ENCODE data around the gene SLC47A2.

Gene SLC47A2

DNA sequence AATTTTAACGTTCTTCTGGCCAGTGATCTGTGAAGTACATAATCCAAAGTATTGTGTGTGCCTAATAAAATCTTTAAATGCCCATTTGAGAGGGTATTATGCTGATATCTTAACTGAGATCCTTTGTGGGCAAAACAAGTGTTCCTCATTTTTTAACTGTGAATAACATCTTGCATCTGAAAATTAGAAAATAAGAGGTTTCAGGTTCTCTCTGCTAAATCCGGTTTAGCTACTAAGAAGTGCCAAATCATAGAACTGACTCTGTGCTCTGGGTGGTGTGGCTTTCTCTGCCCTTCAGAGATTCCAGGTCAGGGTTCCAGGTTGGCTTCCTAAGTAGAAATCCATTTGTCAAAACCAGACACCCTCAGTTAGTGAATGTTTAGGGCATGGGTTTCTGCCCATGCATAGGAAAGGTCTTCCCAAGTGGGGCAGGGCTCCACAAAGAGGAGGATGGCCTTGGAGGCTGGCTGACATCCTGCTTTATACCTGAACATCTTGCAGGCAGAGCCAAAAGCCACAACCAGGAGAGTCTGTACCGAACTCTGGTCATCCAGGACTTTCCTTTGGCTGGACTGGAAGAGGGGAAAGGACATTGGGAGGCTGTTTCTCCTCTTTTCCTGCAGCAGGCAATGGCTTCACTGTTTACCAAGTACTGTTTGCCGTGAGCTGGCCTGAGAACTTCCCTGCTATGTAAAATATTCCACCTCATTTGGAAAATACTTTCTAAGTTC is 59.4 kb downstream of the SLC47A2 start:
- Histone ChIP-seq H3K18ac (ENCODE audit: low read depth in 1 of 2, low read length in 2 of 2) (no peak overlapping the region), H2AFZ (ENCODE audit: low read depth, low read length) (no peak overlapping the region), H3K4me2 (ENCODE audit: low read length, poor library complexity, severe bottlenecking) (no peak overlapping the region), H3K9ac (ENCODE audit: low read length) (no peak overlapping the region), H2AK5ac (ENCODE audit: low read length, severe bottlenecking) (no peak overlapping the region), H3K4me1 (ENCODE audit: control insufficient read depth, insufficient read depth, low read depth, low read length) (no peaks in the 10 kb centered on the region), H4K8ac (ENCODE audit: low read length) (no peak overlapping the region), H3K79me1 (replicated peaks; ENCODE audit: low read length, poor library complexity, severe bottlenecking) (peaks cover 19% of the 10 kb centered on the region), H3K23ac (ENCODE audit: low read length in 2 of 2) (no peak overlapping the region), H2BK5ac (ENCODE audit: low read depth, low read length, poor library complexity, severe bottlenecking) (no peak overlapping the region), H3K36me3 (ENCODE audit: control insufficient read depth in 1 of 2, insufficient read depth in 2 of 2, low read depth in 1 of 2, low read length in 2 of 2) (peaks cover 19 to 53% of the 10 kb centered on the region in 2 experiments), H3K4me3 (ENCODE audit: insufficient read depth in 1 of 2, low read depth in 1 of 2, low read length in 2 of 2) (no peak overlapping the region), H3K4ac (ENCODE audit: low read depth in 1 of 2, low read length in 2 of 2) (no peak overlapping the region), H2BK12ac (ENCODE audit: low read length in 2 of 2) (no peak overlapping the region), H4K91ac (ENCODE audit: low read length) (no peak overlapping the region), H3K27ac (ENCODE audit: low read length, poor library complexity, severe bottlenecking) (no peak overlapping the region), H3K27me3 (ENCODE audit: control insufficient read depth in 1 of 2, insufficient read depth in 1 of 2, low read length in 2 of 2) (no peaks in the 10 kb centered on the region), H2BK120ac (ENCODE audit: low read depth, low read length) (no peak overlapping the region), H3K9me3 (ENCODE audit: control insufficient read depth, low read length) (no peaks in the 10 kb centered on the region), H2BK15ac (ENCODE audit: low read depth, poor library complexity, severe bottlenecking) (no peak overlapping the region), H3K14ac (ENCODE audit: low read length in 2 of 2) (no peak overlapping the region)
- no peak for DNase-seq
- 96% methylated on average over 3 of the region's 4 CpGs for WGBS

DNA sequence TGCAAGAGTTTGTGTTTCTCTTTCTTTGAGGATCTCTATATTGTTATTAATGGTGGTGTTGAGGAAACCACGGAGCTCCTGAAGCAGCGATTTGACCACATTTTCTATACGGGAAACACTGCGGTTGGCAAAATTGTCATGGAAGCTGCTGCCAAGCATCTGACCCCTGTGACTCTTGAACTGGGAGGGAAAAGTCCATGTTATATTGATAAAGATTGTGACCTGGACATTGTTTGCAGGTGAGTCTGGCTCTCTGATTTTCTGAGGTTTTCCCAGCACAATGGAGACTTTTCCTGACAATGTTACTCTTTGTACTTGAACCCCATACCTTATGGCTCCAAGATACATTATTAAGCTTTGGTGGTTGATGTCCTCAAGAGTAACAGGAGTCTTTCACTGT is 60.0 kb downstream of the SLC47A2 start:
- H3K18ac ChIP-seq (ENCODE audit: low read depth in 1 of 2, low read length in 2 of 2), result no peak overlapping the region
- DNase-seq, result no peak
- no peak overlapping the region for H4K91ac ChIP-seq (ENCODE audit: low read length)
- no peaks in the 10 kb centered on the region for H3K9me3 ChIP-seq (ENCODE audit: control insufficient read depth, low read length)
- no peak overlapping the region for H3K9ac ChIP-seq (ENCODE audit: low read length)
- H3K79me1 ChIP-seq (replicated peaks; ENCODE audit: low read length, poor library complexity, severe bottlenecking), result peaks cover 22% of the 10 kb centered on the region
- no peak overlapping the region for H3K27ac ChIP-seq (ENCODE audit: low read length, poor library complexity, severe bottlenecking)
- no peak overlapping the region for H2AFZ ChIP-seq (ENCODE audit: low read depth, low read length)
- no peaks in the 10 kb centered on the region for H3K4me1 ChIP-seq (ENCODE audit: control insufficient read depth, insufficient read depth, low read depth, low read length)
- no peak overlapping the region for H3K14ac ChIP-seq (ENCODE audit: low read length in 2 of 2)
- no peaks in the 10 kb centered on the region for H3K27me3 ChIP-seq (ENCODE audit: control insufficient read depth in 1 of 2, insufficient read depth in 1 of 2, low read length in 2 of 2)
- H2BK120ac ChIP-seq (ENCODE audit: low read depth, low read length), result no peak overlapping the region
- no peak overlapping the region for H3K4ac ChIP-seq (ENCODE audit: low read depth in 1 of 2, low read length in 2 of 2)
- no peak overlapping the region for H2BK15ac ChIP-seq (ENCODE audit: low read depth, poor library complexity, severe bottlenecking)
- H2AK5ac ChIP-seq (ENCODE audit: low read length, severe bottlenecking), result no peak overlapping the region
- peaks cover 19 to 47% of the 10 kb centered on the region in 2 experiments for H3K36me3 ChIP-seq (ENCODE audit: control insufficient read depth in 1 of 2, insufficient read depth in 2 of 2, low read depth in 1 of 2, low read length in 2 of 2)
- H2BK12ac ChIP-seq (ENCODE audit: low read length in 2 of 2), result no peak overlapping the region
- no peak overlapping the region for H3K23ac ChIP-seq (ENCODE audit: low read length in 2 of 2)
- WGBS, result 98% methylated on average over 4 of the region's 4 CpGs
- H3K4me3 ChIP-seq (ENCODE audit: insufficient read depth in 1 of 2, low read depth in 1 of 2, low read length in 2 of 2), result no peak overlapping the region
- H2BK5ac ChIP-seq (ENCODE audit: low read depth, low read length, poor library complexity, severe bottlenecking), result no peak overlapping the region
- H4K8ac ChIP-seq (ENCODE audit: low read length), result no peak overlapping the region
- no peak overlapping the region for H3K4me2 ChIP-seq (ENCODE audit: low read length, poor library complexity, severe bottlenecking)

DNA sequence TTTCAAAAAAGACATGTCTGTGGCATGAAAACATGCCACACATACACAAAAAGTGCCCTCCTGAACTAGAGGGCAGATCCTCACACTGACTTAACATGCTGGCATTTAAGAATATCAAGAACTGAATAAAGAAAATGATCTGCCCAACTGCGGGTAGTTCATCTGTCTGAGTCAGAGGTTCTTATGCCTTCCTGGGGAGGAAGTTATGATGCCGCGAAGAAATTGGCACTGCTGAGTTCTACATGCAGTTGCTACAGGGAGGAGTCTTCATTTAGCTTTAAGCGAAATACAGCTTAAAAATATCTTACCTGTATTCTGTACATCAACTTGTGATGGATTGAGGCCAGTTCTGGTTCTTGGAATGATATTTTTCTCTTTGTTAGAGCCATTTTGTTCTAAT is 61.5 kb downstream of the SLC47A2 start:
- Histone ChIP-seq H3K18ac (ENCODE audit: low read depth in 1 of 2, low read length in 2 of 2) (no peak overlapping the region), H3K14ac (ENCODE audit: low read length in 2 of 2) (no peak overlapping the region), H3K23ac (ENCODE audit: low read length in 2 of 2) (no peak overlapping the region), H3K9me3 (ENCODE audit: control insufficient read depth, low read length) (no peaks in the 10 kb centered on the region), H2BK5ac (ENCODE audit: low read depth, low read length, poor library complexity, severe bottlenecking) (no peak overlapping the region), H2BK12ac (ENCODE audit: low read length in 2 of 2) (no peak overlapping the region), H3K4me3 (ENCODE audit: insufficient read depth in 1 of 2, low read depth in 1 of 2, low read length in 2 of 2) (no peak overlapping the region), H3K4ac (ENCODE audit: low read depth in 1 of 2, low read length in 2 of 2) (no peak overlapping the region), H3K79me1 (replicated peaks; ENCODE audit: low read length, poor library complexity, severe bottlenecking) (peaks cover 23% of the 10 kb centered on the region), H3K27ac (ENCODE audit: low read length, poor library complexity, severe bottlenecking) (no peak overlapping the region), H2BK15ac (ENCODE audit: low read depth, poor library complexity, severe bottlenecking) (no peak overlapping the region), H2BK120ac (ENCODE audit: low read depth, low read length) (no peak overlapping the region), H3K9ac (ENCODE audit: low read length) (no peak overlapping the region), H2AFZ (ENCODE audit: low read depth, low read length) (no peak overlapping the region), H4K91ac (ENCODE audit: low read length) (no peak overlapping the region), H3K27me3 (ENCODE audit: control insufficient read depth in 1 of 2, insufficient read depth in 1 of 2, low read length in 2 of 2) (no peaks in the 10 kb centered on the region), H3K4me2 (ENCODE audit: low read length, poor library complexity, severe bottlenecking) (no peak overlapping the region), H4K8ac (ENCODE audit: low read length) (no peak overlapping the region), H3K36me3 (ENCODE audit: control insufficient read depth in 1 of 2, insufficient read depth in 2 of 2, low read depth in 1 of 2, low read length in 2 of 2) (peaks cover 19 to 37% of the 10 kb centered on the region in 2 experiments), H3K4me1 (ENCODE audit: control insufficient read depth, insufficient read depth, low read depth, low read length) (no peaks in the 10 kb centered on the region), H2AK5ac (ENCODE audit: low read length, severe bottlenecking) (no peak overlapping the region)
- WGBS, result 100% methylated on average over 3 of the region's 4 CpGs
- DNase-seq, result no peak

DNA sequence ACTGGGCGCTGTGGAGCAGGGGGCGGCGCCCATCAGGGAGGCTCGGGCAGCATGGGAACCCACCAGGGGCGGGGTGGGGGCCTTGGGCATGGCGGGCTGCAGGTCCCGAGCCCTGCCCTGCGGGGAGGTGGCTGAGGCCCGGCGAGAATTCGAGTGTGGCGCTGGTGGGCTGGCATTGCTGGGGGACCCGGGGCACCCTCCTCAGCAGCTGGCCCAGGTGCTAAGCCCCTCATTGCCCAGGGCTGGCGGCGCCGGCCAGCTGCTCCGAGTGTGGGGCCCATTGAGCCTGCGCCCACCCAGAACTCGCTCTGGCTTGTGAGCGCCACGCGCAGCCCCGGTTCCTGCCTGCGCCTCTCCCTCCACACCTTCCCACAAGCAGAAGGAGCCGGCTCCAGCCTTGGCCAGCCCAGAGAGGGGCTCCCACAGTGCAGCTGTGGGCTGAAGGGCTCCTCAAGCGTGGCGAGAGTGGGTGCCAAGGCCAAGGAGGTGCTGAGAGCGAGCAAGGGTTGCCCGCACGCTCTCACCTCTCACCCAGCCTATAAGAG is 62.0 kb downstream of the SLC47A2 start:
- WGBS, result 98% methylated on average over 30 of the region's 30 CpGs
- H3K18ac ChIP-seq (ENCODE audit: low read depth in 1 of 2, low read length in 2 of 2), result no peak overlapping the region
- no peak for DNase-seq

More for the DNA sequence above, 62.0 kb downstream of the SLC47A2 start:
- Histone ChIP-seq H3K14ac (ENCODE audit: low read length in 2 of 2) (no peak overlapping the region), H2BK15ac (ENCODE audit: low read depth, poor library complexity, severe bottlenecking) (no peak overlapping the region), H2AFZ (ENCODE audit: low read depth, low read length) (no peak overlapping the region), H4K91ac (ENCODE audit: low read length) (no peak overlapping the region), H2BK5ac (ENCODE audit: low read depth, low read length, poor library complexity, severe bottlenecking) (no peak overlapping the region), H2BK12ac (ENCODE audit: low read length in 2 of 2) (no peak overlapping the region), H3K27ac (ENCODE audit: low read length, poor library complexity, severe bottlenecking) (no peak overlapping the region), H3K4ac (ENCODE audit: low read depth in 1 of 2, low read length in 2 of 2) (no peak overlapping the region), H3K4me3 (ENCODE audit: insufficient read depth in 1 of 2, low read depth in 1 of 2, low read length in 2 of 2) (no peak overlapping the region), H3K79me1 (replicated peaks; ENCODE audit: low read length, poor library complexity, severe bottlenecking) (peaks cover 23% of the 10 kb centered on the region), H2BK120ac (ENCODE audit: low read depth, low read length) (no peak overlapping the region), H4K8ac (ENCODE audit: low read length) (no peak overlapping the region), H3K27me3 (ENCODE audit: control insufficient read depth in 1 of 2, insufficient read depth in 1 of 2, low read length in 2 of 2) (no peaks in the 10 kb centered on the region), H3K9me3 (ENCODE audit: control insufficient read depth, low read length) (no peaks in the 10 kb centered on the region), H3K36me3 (ENCODE audit: control insufficient read depth in 1 of 2, insufficient read depth in 2 of 2, low read depth in 1 of 2, low read length in 2 of 2) (peaks cover 19 to 37% of the 10 kb centered on the region in 2 experiments), H3K9ac (ENCODE audit: low read length) (no peak overlapping the region), H2AK5ac (ENCODE audit: low read length, severe bottlenecking) (no peak overlapping the region), H3K4me2 (ENCODE audit: low read length, poor library complexity, severe bottlenecking) (no peak overlapping the region), H3K4me1 (ENCODE audit: control insufficient read depth, insufficient read depth, low read depth, low read length) (no peaks in the 10 kb centered on the region), H3K23ac (ENCODE audit: low read length in 2 of 2) (no peak overlapping the region)

Data from mesenchymal stem cell (in vitro differentiated cells and primary cell).